HFFc6 (cell line): ENCODE measurements around the gene ARIH2. TPM values are rescaled to one million over a fixed set of nuclear protein-coding genes. Genes with fewer than 3 reads are reported as not detected.

Source experiments
- DNase-seq: peaks from one replicate; pipeline ENCODE4 v3.0.0-alpha.2; 2018
- H3K27ac Mint-ChIP-seq: 2 replicates; pipeline ENCODE4 v1.8.0; 2020; ENCODE audit warnings: mild to moderate bottlenecking, mixed read lengths
- H3K27me3 Mint-ChIP-seq: 2 replicates; pipeline ENCODE4 v1.8.0; 2021; ENCODE audit warnings: mild to moderate bottlenecking, moderate library complexity, mixed read lengths; ENCODE audit not compliant: insufficient read depth
- H3K36me3 Mint-ChIP-seq: 2 replicates; pipeline ENCODE4 v1.8.0; 2021; ENCODE audit warnings: low read depth, mixed read lengths
- H3K4me1 Mint-ChIP-seq: 2 replicates; pipeline ENCODE4 v1.8.0; 2020; ENCODE audit warnings: low read depth, mixed read lengths
- H3K4me3 Mint-ChIP-seq: 2 replicates; pipeline ENCODE4 v1.8.0; 2020; ENCODE audit warnings: mild to moderate bottlenecking, moderate library complexity, mixed read lengths
- H3K9me3 Mint-ChIP-seq: 2 replicates; pipeline ENCODE4 v1.8.0; 2020; ENCODE audit warnings: mild to moderate bottlenecking, mixed read lengths
- CTCF ChIP-seq: fragments of 200-600 bp; sonication (generic); IDR thresholded peaks from 2 replicates; pipeline ENCODE4 v1.5.0; 2021; ENCODE audit warnings: antibody characterized with exemption, mild to moderate bottlenecking
- total RNA-seq, 6 experiments: library from RNA; stranded (reverse); fragmentation: NEBNext Ultra II Directional; extraction: Animal tissue kit (Norgen Biotek cat#: 25700); gene quantifications; 2 replicates in 1 of 6; 3 replicates in 5 of 6; pipeline ENCODE4 v1.2.3, GENCODE V29; 2021

The ARIH2 gene
- total RNA-seq, 6 experiments from 2014 or later: 60.0 to 71.6 (median 68.3) TPM

GRCh38 chr3:49027634-49028033 is 109.0 kb downstream of the ARIH2 start:
- H3K9me3 Mint-ChIP-seq: peaks cover 3% of the 10 kb centered on the region; the same call in 1 of the 2 replicates
- peaks cover 71% of the 10 kb centered on the region for H3K36me3 Mint-ChIP-seq

GRCh38 chr3:49028298-49028672 is 109.6 kb downstream of the ARIH2 start:
- H3K36me3 Mint-ChIP-seq: peaks cover 65% of the 10 kb centered on the region
- TF ChIP-seq CTCF: no peak
- H3K27me3 Mint-ChIP-seq: peaks cover 13% of the 10 kb centered on the region
- peaks cover 75% of the 10 kb centered on the region for H3K4me1 Mint-ChIP-seq
- peaks cover 3% of the 10 kb centered on the region; the same call in 1 of the 2 replicates for H3K9me3 Mint-ChIP-seq
- H3K27ac Mint-ChIP-seq: peak overlapping the region; percentile 92
- no peak for DNase-seq
- peak overlapping the region; percentile 95 for H3K4me3 Mint-ChIP-seq

More at GRCh38 chr3:49027634-49028033, 109.0 kb downstream of the ARIH2 start:
- Mint-ChIP-seq H3K4me3 (peak overlapping the region; percentile 95), H3K27ac (peak overlapping the region; percentile 92), H3K4me1 (peaks cover 74% of the 10 kb centered on the region), H3K27me3 (peaks cover 13% of the 10 kb centered on the region)
- DNase-seq: no peak
- TF ChIP-seq CTCF: no peak

- DNase-seq: peak; percentile 88
- peaks cover 69% of the 10 kb centered on the region for H3K4me1 Mint-ChIP-seq
- H3K27me3 Mint-ChIP-seq: peaks cover 14% of the 10 kb centered on the region
- H3K4me3 Mint-ChIP-seq: peak within 1 kb of the TSS; percentile 95
- peaks cover 3% of the 10 kb centered on the region; the same call in 1 of the 2 replicates for H3K9me3 Mint-ChIP-seq
- peaks cover 61% of the 10 kb centered on the region for H3K36me3 Mint-ChIP-seq
- H3K27ac Mint-ChIP-seq: peak within 1 kb of the TSS; percentile 92
- peak; percentile 24; the same call in 1 of the 2 replicates for TF ChIP-seq CTCF
Measured at GRCh38 chr3:49028673-49029562, 110.3 kb downstream of the ARIH2 start, which contains the start of gene IMPDH2. Gene IMPDH2, minus strand, starts transcription at chr3:49029398. Its CDS starts 48 bp downstream, at chr3:49029350.

GRCh38 chr3:49029563-49029884 is 110.9 kb downstream of the ARIH2 start:
- Mint-ChIP-seq H3K27ac (peak overlapping the region; percentile 92), H3K4me1 (peaks cover 63% of the 10 kb centered on the region), H3K27me3 (peaks cover 14% of the 10 kb centered on the region), H3K4me3 (peak overlapping the region; percentile 95), H3K36me3 (peaks cover 57% of the 10 kb centered on the region), H3K9me3 (peaks cover 3% of the 10 kb centered on the region; the same call in 1 of the 2 replicates)
- TF ChIP-seq CTCF: no peak
- DNase-seq: no peak

- Mint-ChIP-seq H3K4me1 (peaks cover 55% of the 10 kb centered on the region), H3K4me3 (no peak overlapping the region), H3K27ac (peak overlapping the region; percentile 92), H3K36me3 (peaks cover 58% of the 10 kb centered on the region), H3K9me3 (peaks cover 3% of the 10 kb centered on the region; the same call in 1 of the 2 replicates), H3K27me3 (peaks cover 16% of the 10 kb centered on the region)
- no peak for TF ChIP-seq CTCF
- DNase-seq: no peak
Measured at GRCh38 chr3:49030321-49030720, 111.7 kb downstream of the ARIH2 start.
